Activated T-cell treated with anti-CD3 and anti-CD28 coated beads, Interleukin-2, amount 50 U/mL, for 4 hours (primary cell): ENCODE data around the gene SCGB3A1. TPM values are rescaled to one million over a fixed set of nuclear protein-coding genes. Genes with fewer than 3 reads are reported as not detected.
A peak's percentile ranks its signal among the peaks of the same experiment; 100 is the strongest.

ENCODE experiments used
- ATAC-seq, 2 donors: fragments of 200-7000 bp; cut with Tn5 transposase; one replicate each; pipeline ENCODE4 v1.10.0; 2021
- DNase-seq: peaks from one replicate; pipeline ENCODE4 v3.0.0-alpha.2; 2020
- H3K27me3 Mint-ChIP-seq: one replicate; pipeline ENCODE4 v1.8.0; 2021; ENCODE audit warnings: low read depth, mixed read lengths
- H3K36me3 Mint-ChIP-seq: one replicate; pipeline ENCODE4 v1.8.0; 2022; ENCODE audit warnings: mixed read lengths; ENCODE audit not compliant: insufficient read depth
- H3K4me1 Mint-ChIP-seq: one replicate; pipeline ENCODE4 v1.8.0; 2021; ENCODE audit warnings: low read depth, mixed read lengths
- H3K4me3 Mint-ChIP-seq: one replicate; pipeline ENCODE4 v1.8.0; 2021; ENCODE audit warnings: mild to moderate bottlenecking, moderate library complexity, mixed read lengths
- H3K9me3 Mint-ChIP-seq: one replicate; pipeline ENCODE4 v1.8.0; 2021; ENCODE audit warnings: mixed read lengths
- total RNA-seq, 3 donors: library from RNA; stranded (reverse); gene quantifications; one replicate each; pipeline ENCODE4 v1.2.1, GENCODE V29; 2021

Gene SCGB3A1
- total RNA-seq, 3 donors from 2014 or later, result 0.55 TPM; not detected in 2

DNA sequence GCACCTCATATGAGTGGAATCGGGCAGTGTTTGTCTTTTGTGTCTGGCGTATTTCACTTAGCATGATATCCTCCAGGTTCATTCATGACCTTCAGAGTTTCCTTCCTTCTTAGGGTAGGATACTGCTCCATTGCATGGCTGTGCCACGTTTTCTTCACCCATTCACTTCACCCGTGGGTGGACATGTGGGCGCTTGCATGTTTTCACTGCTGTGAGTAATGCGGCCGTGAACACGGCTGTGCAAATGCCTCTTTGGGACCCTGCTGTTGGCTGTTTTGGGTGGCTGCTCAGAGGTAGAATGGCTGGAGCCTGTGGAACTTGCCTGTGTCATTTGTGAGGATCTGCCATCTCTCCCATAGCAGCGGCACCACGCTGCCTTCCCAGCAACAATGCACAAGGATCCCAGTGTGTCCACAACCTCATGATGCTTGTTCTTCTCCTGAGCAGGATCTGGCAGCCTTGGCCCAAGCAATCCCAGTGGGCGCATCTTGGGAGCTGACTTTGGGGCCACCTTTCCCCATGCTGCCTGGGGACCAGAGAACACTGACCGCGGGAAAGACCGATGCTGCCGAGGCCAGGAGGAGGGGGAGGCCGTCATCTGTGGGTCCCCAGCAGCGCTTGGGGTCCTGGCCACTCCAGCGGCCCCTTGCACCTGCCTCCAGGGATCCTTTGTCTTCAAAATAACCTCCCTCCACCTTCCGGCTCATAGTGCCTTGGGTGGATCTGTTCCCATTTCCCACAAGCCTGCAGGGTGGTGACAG, 2.3 kb upstream of the SCGB3A1 start:
- Mint-ChIP-seq H3K36me3 (no peaks in the 10 kb centered on the region), H3K9me3 (no peaks in the 10 kb centered on the region), H3K4me1 (peaks cover 3% of the 10 kb centered on the region), H3K27me3 (peaks cover 31% of the 10 kb centered on the region), H3K4me3 (no peak overlapping the region)
- ATAC-seq (no peak), DNase-seq (no peak)

DNA sequence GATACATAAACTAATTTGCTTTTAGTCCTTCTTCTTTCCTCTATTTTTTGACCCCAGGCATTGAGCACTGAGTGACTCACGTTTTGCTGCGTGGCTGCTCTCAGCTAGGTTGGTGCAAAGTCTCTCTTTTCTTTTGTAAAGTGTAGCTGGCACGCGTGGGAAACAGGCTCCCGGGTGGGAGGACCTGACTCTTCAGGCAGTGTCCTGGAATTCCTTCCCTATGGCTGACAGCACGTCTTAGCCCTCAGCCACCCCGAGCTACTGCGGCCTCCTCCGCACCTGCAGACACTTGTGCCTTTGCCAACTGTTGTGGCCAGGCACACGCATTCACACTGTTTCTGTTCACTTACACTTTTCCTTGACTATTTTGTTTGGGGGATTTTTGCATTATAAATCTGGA, 877 bp upstream of the SCGB3A1 start:
- Mint-ChIP-seq H3K27me3 (peaks cover 33% of the 10 kb centered on the region), H3K4me1 (peaks cover 3% of the 10 kb centered on the region), H3K9me3 (no peaks in the 10 kb centered on the region), H3K4me3 (no peak overlapping the region), H3K36me3 (no peaks in the 10 kb centered on the region)
- ATAC-seq (no peak), DNase-seq (no peak)

DNA sequence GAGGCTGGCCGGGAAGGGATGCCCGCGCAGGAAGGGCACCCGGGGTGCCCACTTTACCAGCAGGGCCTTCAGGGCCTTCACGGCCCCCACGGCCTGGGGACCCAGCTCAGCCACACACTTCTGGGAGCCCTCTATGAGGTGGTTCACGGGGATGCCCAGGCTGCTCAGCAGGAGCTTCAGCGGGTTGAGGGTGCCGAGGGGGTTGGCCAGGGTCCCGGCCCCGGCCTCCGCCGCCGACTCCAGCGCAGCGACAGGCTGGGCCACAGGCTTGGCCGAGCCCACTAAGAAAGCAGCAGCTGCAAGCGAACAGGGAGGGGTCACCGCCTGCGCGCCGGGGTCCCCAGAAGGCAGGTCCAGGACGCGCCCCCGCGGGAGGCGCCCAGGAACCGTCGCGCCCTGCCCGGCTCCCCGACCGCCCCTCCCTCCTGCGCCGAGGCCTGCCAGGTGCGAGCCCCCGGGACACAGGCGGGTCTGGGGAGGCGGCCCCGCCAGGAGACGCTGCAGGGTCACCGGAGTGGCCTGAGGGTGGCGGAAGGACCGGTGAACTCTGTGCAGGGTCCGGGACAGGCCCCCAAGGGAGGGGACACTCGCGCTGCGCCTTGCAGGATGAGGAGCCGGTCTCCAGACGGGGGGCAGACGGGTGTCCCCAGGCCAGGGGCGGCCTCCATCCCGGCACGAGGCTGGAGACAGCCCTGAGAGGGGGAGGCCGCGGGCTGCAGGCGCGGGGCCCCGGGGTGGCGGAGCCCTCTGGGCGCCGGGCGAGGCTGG, 572 bp downstream of the SCGB3A1 start:
- no peaks in the 10 kb centered on the region for H3K36me3 Mint-ChIP-seq
- H3K27me3 Mint-ChIP-seq, result peaks cover 35% of the 10 kb centered on the region
- no peaks in the 10 kb centered on the region for H3K9me3 Mint-ChIP-seq
- ATAC-seq, result peak in 1 of 2 donors; percentile 18
- H3K4me1 Mint-ChIP-seq, result peaks cover 3% of the 10 kb centered on the region
- no peak overlapping the region for H3K4me3 Mint-ChIP-seq
- no peak for DNase-seq

DNA sequence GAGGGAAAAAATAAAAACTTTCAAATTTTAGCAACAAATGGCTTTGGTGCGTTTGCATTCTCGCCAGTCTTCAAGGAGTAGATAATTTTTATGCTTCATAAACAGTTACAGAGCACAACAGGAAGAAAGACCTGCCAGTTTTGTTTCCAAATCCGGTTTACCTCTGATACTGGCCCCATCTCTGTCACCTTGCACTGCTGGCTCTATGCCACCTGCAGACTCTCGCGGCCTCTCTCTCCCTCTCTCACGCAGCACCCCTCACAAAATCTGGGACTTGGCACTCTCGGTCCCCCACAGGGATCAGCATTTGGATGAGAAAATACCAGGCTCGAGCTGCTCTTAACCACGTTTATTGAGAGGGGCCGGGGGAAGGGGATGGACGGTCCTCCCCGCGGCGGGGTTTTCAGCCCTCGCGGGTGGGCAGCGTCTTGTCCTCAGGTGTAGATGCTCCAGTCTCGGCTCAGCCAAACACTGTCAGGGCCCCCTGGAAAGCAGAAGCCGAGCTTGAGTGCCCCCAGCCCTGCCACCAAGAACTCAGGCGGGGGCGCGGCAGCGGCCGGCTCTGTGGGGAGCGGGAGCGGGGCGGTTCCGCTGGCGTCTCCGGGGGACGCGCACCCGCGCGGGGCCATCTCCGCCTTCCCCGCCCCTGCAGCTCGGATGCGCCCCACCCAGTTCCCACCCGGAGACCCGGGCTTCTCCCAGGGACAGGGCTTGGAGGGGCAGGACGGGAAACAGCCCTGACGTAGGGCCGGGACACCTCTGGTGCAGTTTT, 1.3 kb downstream of the SCGB3A1 start:
- ATAC-seq, result peak in 1 of 2 donors; percentile 25
- no peak for DNase-seq
- no peaks in the 10 kb centered on the region for H3K9me3 Mint-ChIP-seq
- H3K36me3 Mint-ChIP-seq, result no peaks in the 10 kb centered on the region
- peaks cover 3% of the 10 kb centered on the region for H3K4me1 Mint-ChIP-seq
- H3K4me3 Mint-ChIP-seq, result no peak overlapping the region
- H3K27me3 Mint-ChIP-seq, result peaks cover 35% of the 10 kb centered on the region

DNA sequence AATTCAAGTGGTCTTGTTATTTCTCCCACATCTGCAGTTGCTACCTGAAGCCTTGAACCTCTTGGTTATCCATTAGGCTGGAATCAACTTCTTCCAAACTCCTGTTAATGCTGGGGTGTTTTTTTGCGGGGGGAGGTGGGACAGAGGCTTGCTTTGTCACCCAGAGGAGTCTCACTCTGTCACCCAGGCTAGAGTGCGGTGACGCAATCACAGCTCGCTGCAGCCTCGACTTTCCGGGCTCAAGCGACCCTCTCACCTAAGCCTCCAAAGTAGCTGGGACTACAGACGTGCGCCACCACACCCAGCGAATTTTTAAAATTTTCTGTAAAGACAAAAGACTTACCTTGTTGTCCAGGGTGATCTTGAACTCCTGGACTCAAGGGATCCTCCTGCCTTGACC, 4.4 kb downstream of the SCGB3A1 start:
- Mint-ChIP-seq H3K36me3 (no peaks in the 10 kb centered on the region), H3K4me3 (no peak overlapping the region), H3K4me1 (no peaks in the 10 kb centered on the region), H3K9me3 (no peaks in the 10 kb centered on the region), H3K27me3 (peaks cover 20% of the 10 kb centered on the region)
- ATAC-seq (no peak), DNase-seq (no peak)

DNA sequence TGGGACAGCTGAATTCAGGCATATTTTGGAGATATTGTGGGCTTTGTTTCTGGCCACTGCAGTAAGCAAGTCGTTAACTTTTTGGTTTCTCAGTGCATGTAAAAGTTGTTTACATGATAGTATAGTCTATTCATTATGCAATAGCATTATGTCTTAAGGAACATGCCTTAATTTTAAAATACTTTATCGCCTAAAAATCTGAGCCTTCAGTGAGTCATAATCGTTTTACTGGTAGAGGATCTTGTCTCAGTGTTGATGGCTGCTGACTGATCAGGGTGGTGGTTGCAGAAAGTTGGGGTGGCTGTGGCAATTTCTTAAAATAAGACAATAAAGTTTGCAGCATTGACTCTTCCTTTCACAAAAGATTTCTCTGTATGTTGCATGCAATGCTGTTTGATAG, 5.1 kb downstream of the SCGB3A1 start:
- H3K36me3 Mint-ChIP-seq, result no peaks in the 10 kb centered on the region
- H3K4me3 Mint-ChIP-seq, result no peak overlapping the region
- no peaks in the 10 kb centered on the region for H3K9me3 Mint-ChIP-seq
- peaks cover 20% of the 10 kb centered on the region for H3K27me3 Mint-ChIP-seq
- DNase-seq (no peak), ATAC-seq (no peak)
- no peaks in the 10 kb centered on the region for H3K4me1 Mint-ChIP-seq

DNA sequence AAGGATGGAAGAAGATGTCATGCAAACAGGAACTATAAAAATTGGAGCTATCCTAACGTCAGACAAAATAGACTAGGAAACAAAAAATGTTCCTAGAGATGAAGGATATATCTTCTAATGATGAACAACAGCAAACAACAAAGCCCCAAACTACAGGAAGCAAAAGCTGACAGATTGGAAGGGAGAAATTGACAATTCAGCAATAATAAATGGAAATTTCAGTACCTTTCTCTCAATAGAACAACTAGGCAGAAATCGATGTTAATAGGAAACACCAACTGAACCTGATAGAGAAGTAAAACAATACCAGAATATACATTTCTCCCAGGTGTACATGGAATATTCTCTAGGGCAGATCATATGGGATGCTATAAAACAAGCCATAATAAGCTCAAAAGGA, 7.6 kb downstream of the SCGB3A1 start:
- ATAC-seq, result no peak
- no peaks in the 10 kb centered on the region for H3K36me3 Mint-ChIP-seq
- no peaks in the 10 kb centered on the region for H3K4me1 Mint-ChIP-seq
- no peak overlapping the region for H3K4me3 Mint-ChIP-seq
- no peak for DNase-seq
- peaks cover 7% of the 10 kb centered on the region for H3K27me3 Mint-ChIP-seq
- H3K9me3 Mint-ChIP-seq, result no peaks in the 10 kb centered on the region

DNA sequence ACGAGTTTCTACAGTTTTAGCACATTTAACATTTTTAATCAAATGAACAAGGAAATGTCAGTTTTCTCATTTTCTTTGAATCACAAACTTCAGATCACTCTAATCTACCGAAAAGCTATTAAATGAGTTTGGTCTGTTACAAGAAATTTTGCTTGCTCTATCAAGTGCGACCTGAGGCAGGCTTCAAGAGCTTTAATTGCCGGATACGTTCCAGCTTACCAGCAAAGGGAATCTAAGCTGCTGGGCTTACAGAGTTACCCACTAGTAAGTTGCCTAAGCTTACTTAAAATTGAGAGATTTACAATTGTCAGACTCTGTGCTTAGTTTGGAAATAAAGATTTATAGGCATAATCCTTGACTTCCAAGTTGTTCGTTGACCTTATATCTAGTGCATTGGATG, 10.6 kb downstream of the SCGB3A1 start:
- Mint-ChIP-seq H3K36me3 (peaks cover 16% of the 10 kb centered on the region), H3K4me1 (no peaks in the 10 kb centered on the region), H3K27me3 (peaks cover 2% of the 10 kb centered on the region), H3K9me3 (no peaks in the 10 kb centered on the region), H3K4me3 (no peak overlapping the region)
- ATAC-seq (no peak), DNase-seq (no peak)

DNA sequence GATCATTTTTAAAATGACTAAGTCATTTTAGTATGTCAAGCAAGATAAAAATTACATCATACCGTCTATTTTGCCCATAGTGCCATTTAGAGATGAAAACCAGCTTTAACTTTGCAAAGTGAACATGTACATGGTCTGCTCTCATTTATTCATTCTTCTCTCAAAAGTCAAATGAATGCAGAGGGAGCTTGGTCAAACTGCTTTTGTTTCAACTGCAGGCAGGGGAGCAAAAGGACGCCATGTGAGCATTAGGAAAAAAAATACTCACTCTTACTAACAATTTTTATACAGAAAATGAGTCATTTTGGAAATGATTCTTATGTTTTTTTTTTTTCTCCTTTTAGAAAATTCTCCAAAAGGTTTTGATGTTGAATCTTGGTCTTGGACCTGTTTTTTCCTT, 15.7 kb downstream of the SCGB3A1 start:
- ATAC-seq (peak in 1 of 2 donors; percentile 52), DNase-seq (no peak)
- H3K9me3 Mint-ChIP-seq, result no peaks in the 10 kb centered on the region
- no peaks in the 10 kb centered on the region for H3K27me3 Mint-ChIP-seq
- H3K4me1 Mint-ChIP-seq, result no peaks in the 10 kb centered on the region
- H3K4me3 Mint-ChIP-seq, result no peak overlapping the region
- peaks cover 42% of the 10 kb centered on the region for H3K36me3 Mint-ChIP-seq

DNA sequence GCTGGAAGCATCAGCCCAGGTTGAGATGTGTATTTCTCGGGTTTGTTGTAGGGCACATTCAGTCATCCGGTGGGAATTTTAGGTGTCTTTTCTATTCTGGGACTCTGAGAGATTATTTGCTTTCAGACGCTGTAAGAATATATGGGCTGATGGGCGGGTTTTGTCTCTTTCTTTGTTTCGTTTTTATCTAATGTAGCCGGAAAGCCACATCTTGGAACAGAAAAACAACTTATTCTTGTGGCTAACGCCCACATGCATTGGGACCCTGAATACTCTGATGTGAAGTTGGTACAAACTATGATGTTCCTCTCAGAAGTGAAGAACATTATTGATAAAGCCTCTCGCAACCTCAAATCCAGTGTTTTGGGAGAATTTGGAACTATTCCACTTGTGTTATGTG, 22.4 kb downstream of the SCGB3A1 start:
- Mint-ChIP-seq H3K36me3 (peaks cover 41% of the 10 kb centered on the region), H3K4me1 (peaks cover 2% of the 10 kb centered on the region), H3K4me3 (no peak overlapping the region), H3K27me3 (no peaks in the 10 kb centered on the region), H3K9me3 (no peaks in the 10 kb centered on the region)
- DNase-seq (no peak), ATAC-seq (peak; percentile 41 to 47)

DNA sequence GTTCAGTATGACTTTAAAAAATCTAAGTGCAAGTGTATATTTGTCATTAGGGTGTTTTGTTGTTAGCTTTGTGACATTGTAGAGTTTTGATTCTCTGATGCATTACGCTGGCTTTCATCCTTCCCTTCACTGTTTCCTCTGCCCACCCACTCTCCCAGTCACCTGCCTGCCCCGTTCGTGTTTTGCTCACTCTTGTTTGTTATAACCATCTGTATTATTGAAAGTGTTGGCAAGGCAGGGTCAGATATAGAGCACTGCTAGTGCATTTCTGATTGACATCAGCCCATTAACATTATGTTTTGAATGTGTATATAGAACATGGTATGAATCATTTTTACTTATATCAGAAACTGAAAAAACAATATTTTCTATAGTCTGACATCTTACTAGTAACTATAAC, 27.3 kb downstream of the SCGB3A1 start:
- Mint-ChIP-seq H3K4me3 (no peak overlapping the region), H3K36me3 (peaks cover 43% of the 10 kb centered on the region), H3K9me3 (no peaks in the 10 kb centered on the region), H3K4me1 (peaks cover 26% of the 10 kb centered on the region), H3K27me3 (no peaks in the 10 kb centered on the region)
- ATAC-seq, result peak; percentile 73 to 76
- DNase-seq, result no peak

DNA sequence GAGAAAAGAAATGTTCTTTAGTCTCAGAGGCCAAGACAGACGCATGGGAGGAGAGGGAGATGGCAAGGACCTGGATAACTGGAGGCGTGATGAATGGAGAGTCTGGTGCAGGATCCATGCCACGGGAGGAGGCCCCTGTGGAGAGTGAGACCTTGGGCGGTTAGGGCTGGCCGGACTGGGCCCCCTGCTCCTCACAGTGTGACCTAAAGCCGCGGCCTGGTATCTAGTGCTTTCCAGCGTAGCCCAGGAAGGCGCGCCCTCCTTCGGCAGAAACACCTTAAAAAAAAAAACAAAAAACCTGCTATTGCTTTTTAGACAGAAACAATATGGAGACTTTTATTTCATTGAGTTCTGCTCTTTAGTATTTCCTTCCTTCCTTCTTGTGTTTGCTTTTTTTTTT, 33.1 kb downstream of the SCGB3A1 start:
- Mint-ChIP-seq H3K27me3 (no peaks in the 10 kb centered on the region), H3K36me3 (peaks cover 42% of the 10 kb centered on the region), H3K4me1 (peaks cover 29% of the 10 kb centered on the region), H3K9me3 (no peaks in the 10 kb centered on the region), H3K4me3 (no peak overlapping the region)
- no peak for ATAC-seq
- DNase-seq, result no peak

DNA sequence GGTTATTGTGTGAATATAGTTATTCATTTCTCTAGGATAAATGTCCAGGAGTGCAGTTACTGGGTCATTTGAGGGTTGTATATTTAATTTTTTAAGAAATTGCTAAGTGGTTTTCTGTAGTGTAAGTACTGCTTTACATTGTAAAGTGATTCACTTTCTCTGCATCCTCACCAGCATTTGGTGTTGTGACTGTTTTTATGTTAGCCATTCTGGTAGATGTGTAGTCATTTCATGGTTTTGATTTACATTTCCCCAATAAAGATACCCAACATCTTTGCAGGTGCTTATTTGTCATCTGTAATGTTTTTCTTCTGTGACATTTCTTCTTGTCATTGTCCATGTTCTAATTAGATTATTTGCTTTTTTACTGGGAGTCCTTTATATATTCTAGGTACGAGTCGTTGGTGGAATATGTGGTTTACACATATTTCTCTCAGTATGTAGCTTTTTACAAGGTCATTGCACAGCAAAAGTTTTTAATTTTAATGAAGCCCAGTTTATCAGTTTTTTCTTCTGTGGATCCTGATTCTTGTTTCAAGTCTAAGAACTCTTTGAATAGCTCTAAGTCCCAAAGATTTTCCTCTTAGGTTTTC, 34.0 kb downstream of the SCGB3A1 start:
- no peak overlapping the region for H3K4me3 Mint-ChIP-seq
- peaks cover 24% of the 10 kb centered on the region for H3K4me1 Mint-ChIP-seq
- no peak for DNase-seq
- H3K36me3 Mint-ChIP-seq, result peaks cover 48% of the 10 kb centered on the region
- peak; percentile 65 to 85 for ATAC-seq
- H3K9me3 Mint-ChIP-seq, result no peaks in the 10 kb centered on the region
- H3K27me3 Mint-ChIP-seq, result no peaks in the 10 kb centered on the region
